Liver (tissue), 9 donors: ENCODE measurements around the gene ABCC5. TPM values are rescaled to one million over a fixed set of nuclear protein-coding genes. Genes with fewer than 3 reads are reported as not detected.
A peak's percentile ranks its signal among the peaks of the same experiment; 100 is the strongest.
"Not testable (repeated sequence)": the region's sequence is repeated elsewhere in the genome, so short reads cannot be mapped to it uniquely, and the experiment has no call there.

ENCODE experiments used
- DNase-seq: peaks from one replicate; pipeline ENCODE4 v3.0.0-alpha.2; 2017; ENCODE audit warnings: low spot score
- H3K27ac ChIP-seq, 2 donors: one replicate each; pipeline ENCODE4 v1.7.0; 2013; ENCODE audit warnings: inconsistent platforms in 2 of 2, low read length in 2 of 2, control low read depth in 1 of 2, low read depth in 1 of 2, mild to moderate bottlenecking in 1 of 2
- H3K27me3 ChIP-seq, 4 donors: one replicate each; pipeline versions ENCODE4 v1.6.1 to v1.7.0; 2013; ENCODE audit warnings: low read length in 3 of 4, inconsistent platforms in 1 of 4, mild to moderate bottlenecking in 1 of 4, moderate library complexity in 1 of 4; ENCODE audit not compliant: control insufficient read depth in 4 of 4, insufficient read depth in 4 of 4
- H3K36me3 ChIP-seq, 4 donors: one replicate each; pipeline versions ENCODE4 v1.6.1 to v1.7.0; 2013; ENCODE audit warnings: low read length in 3 of 4, mild to moderate bottlenecking in 3 of 4, low read depth in 1 of 4, moderate library complexity in 1 of 4; ENCODE audit not compliant: control insufficient read depth in 4 of 4, insufficient read depth in 3 of 4
- H3K4me1 ChIP-seq, 4 donors: one replicate each; pipeline versions ENCODE4 v1.6.1 to v1.7.0; 2013; ENCODE audit warnings: low read length in 3 of 4, mild to moderate bottlenecking in 3 of 4, moderate library complexity in 1 of 4; ENCODE audit not compliant: control insufficient read depth in 4 of 4, insufficient read depth in 4 of 4
- H3K4me3 ChIP-seq, 3 donors: one replicate each; pipeline versions ENCODE4 v1.6.1 to v1.7.0; 2013; ENCODE audit warnings: low read length in 3 of 3, control low read depth in 1 of 3, low read depth in 1 of 3, mild to moderate bottlenecking in 1 of 3
- H3K9ac ChIP-seq, 2 donors: one replicate each; pipeline ENCODE4 v1.7.0; 2013; ENCODE audit warnings: low read length in 2 of 2, mild to moderate bottlenecking in 2 of 2, moderate library complexity in 2 of 2, control low read depth in 1 of 2, low read depth in 1 of 2
- H3K9me3 ChIP-seq, 4 donors: one replicate each; pipeline versions ENCODE4 v1.6.1 to v1.7.0; 2013; ENCODE audit warnings: low read length in 3 of 4; ENCODE audit not compliant: control insufficient read depth in 4 of 4
- CTCF ChIP-seq: fragments of 150-350 bp; IDR thresholded peaks from 2 replicates; pipeline ENCODE4 v1.5.1; 2017; ENCODE audit warnings: improper control_type of control experiment, low read depth, low read length; ENCODE audit not compliant: missing input control
- EGR1 ChIP-seq, 2 donors: IDR thresholded peaks; 2 replicates each; pipeline ENCODE4 v1.6.1; 2016 to 2018; ENCODE audit warnings: antibody characterized with exemption in 2 of 2, low read depth in 2 of 2
- FOXA1 ChIP-seq: IDR thresholded peaks from 2 replicates; pipeline ENCODE4 v1.6.1; 2016; ENCODE audit warnings: antibody characterized with exemption
- GABPA ChIP-seq, 2 donors: IDR thresholded peaks in 1 of 2; conservative IDR thresholded peaks in 1 of 2; 2 replicates each; pipeline ENCODE4 v1.6.1; 2016; ENCODE audit warnings: antibody characterized with exemption in 2 of 2, mild to moderate bottlenecking in 1 of 2, moderate library complexity in 1 of 2
- MAX ChIP-seq: IDR thresholded peaks from 2 replicates; pipeline ENCODE4 v1.6.1; 2016; ENCODE audit warnings: antibody characterized with exemption
- NR2F2 ChIP-seq: IDR thresholded peaks from 2 replicates; pipeline ENCODE4 v1.6.1; 2016; ENCODE audit warnings: antibody characterized with exemption
- RAD21 ChIP-seq, 2 donors: IDR thresholded peaks; 2 replicates each; pipeline ENCODE4 v1.6.1; 2016; ENCODE audit warnings: antibody characterized with exemption in 2 of 2, mild to moderate bottlenecking in 2 of 2
- SP1 ChIP-seq: IDR thresholded peaks from 2 replicates; pipeline ENCODE4 v1.6.1; 2018; ENCODE audit warnings: antibody characterized with exemption, mild to moderate bottlenecking
- WGBS: extraction: QIAGEN DNeasy Blood & Tissue Kit; methylation state at CpG from one replicate; pipeline ENCODE4 v1.1.7; 2013; 5-methylcytosine and 5-hydroxymethylcytosine counted together
- polyA plus RNA-seq, 2 donors: library from polyadenylated mRNA; stranded (reverse) in 1 of 2; unstranded in 1 of 2; fragments of 200-250 nt in 1 of 2; fragments of >200 nt in 1 of 2; fragmentation: Nextera tagmentation in 1 of 2; extraction: Ambion mirVana in 1 of 2; gene quantifications; one replicate each; pipeline versions ENCODE4 v1.2.1 to v1.2.3, GENCODE V29; 2013 to 2015
- total RNA-seq, 2 donors: library from RNA; depleted of rRNA; stranded (reverse); fragments of >200 nt; gene quantifications; one replicate each; pipeline ENCODE4 v1.2.3, GENCODE V29; 2014
- donor health status: healthy.
- donor health status: healthy.
- donor health status: healthy.
- donor health status: healthy.
- donor health status: healthy.

ABCC5 gene
- total and polyA plus RNA-seq, 4 donors, result 2.8 to 35.7 (median 8.1) TPM

GRCh38 chr3:184042617-184043016 is 24.9 kb upstream of the ABCC5 start:
- Histone ChIP-seq H3K36me3 (no peaks in the 10 kb centered on the region), H3K27me3 (no peaks in the 10 kb centered on the region), H3K9me3 (no peaks in the 10 kb centered on the region), H3K4me3 (no peak overlapping the region), H3K9ac (no peak overlapping the region), H3K27ac (no peak overlapping the region), H3K4me1 (no peaks in the 10 kb centered on the region)
- no peak for DNase-seq
- 94% methylated on average over 1 of the region's 1 CpG for WGBS
- TF ChIP-seq GABPA (IDR thresholded peaks at IDR 0.05 in 1 of 2, conservative IDR thresholded peaks at IDR 0.05 in 1 of 2), result no peak
- no peak for TF ChIP-seq NR2F2
- no peak for TF ChIP-seq EGR1 (IDR thresholded peaks at IDR 0.05; ENCODE audit: low read depth in 2 of 2)
- TF ChIP-seq SP1, result no peak

- 28% methylated on average over 3 of the region's 3 CpGs for WGBS
- H3K27me3 ChIP-seq, result no peaks in the 10 kb centered on the region
- H3K27ac ChIP-seq, result no peak overlapping the region
- H3K9me3 ChIP-seq, result no peaks in the 10 kb centered on the region
- DNase-seq, result no peak
- no peaks in the 10 kb centered on the region for H3K4me1 ChIP-seq
- no peak overlapping the region for H3K4me3 ChIP-seq
- H3K9ac ChIP-seq, result no peak overlapping the region
- no peaks in the 10 kb centered on the region for H3K36me3 ChIP-seq
- TF ChIP-seq RAD21 (IDR thresholded peaks at IDR 0.05) (peak; percentile 83 to 86), CTCF (peak; percentile 57), FOXA1 (no peak)
Measured at GRCh38 chr3:184040010-184040409, 22.3 kb upstream of the ABCC5 start.

GRCh38 chr3:184039414-184039813 is 21.7 kb upstream of the ABCC5 start:
- DNase-seq, result no peak
- TF ChIP-seq EGR1 (IDR thresholded peaks at IDR 0.05; ENCODE audit: low read depth in 2 of 2) (no peak), MAX (no peak)
- H3K4me3 ChIP-seq, result no peak overlapping the region
- H3K27me3 ChIP-seq, result no peaks in the 10 kb centered on the region
- H3K9me3 ChIP-seq, result no peaks in the 10 kb centered on the region
- H3K27ac ChIP-seq, result no peak overlapping the region
- 84% methylated on average over 5 of the region's 5 CpGs for WGBS
- no peak overlapping the region for H3K9ac ChIP-seq
- no peaks in the 10 kb centered on the region for H3K36me3 ChIP-seq
- no peaks in the 10 kb centered on the region for H3K4me1 ChIP-seq

- H3K9me3 ChIP-seq, H3K27me3 ChIP-seq, DNase-seq, H3K27ac ChIP-seq, H3K9ac ChIP-seq, H3K4me1 ChIP-seq, H3K36me3 ChIP-seq, H3K4me3 ChIP-seq: not testable (repeated sequence)
- 82% methylated on average over 9 of the region's 9 CpGs for WGBS
Measured at GRCh38 chr3:184038307-184038706, 20.6 kb upstream of the ABCC5 start.
